HepG2 (cell line): ENCODE data around the gene SLC10A1. TPM values are rescaled to one million over a fixed set of nuclear protein-coding genes. Genes with fewer than 3 reads are reported as not detected.
A peak's percentile ranks its signal among the peaks of the same experiment; 100 is the strongest.

Experiments
- BORCS8-MEF2B ChIP-seq: sonication (generic); formaldehyde crosslinking; IDR thresholded peaks from 2 replicates; pipeline ENCODE4 v1.8.0; 2022; ENCODE audit warnings: mild to moderate bottlenecking, missing genetic modification reagents
- CHD4 ChIP-seq: fragments of 200-600 bp; sonication (generic); IDR thresholded peaks from 2 replicates; pipeline ENCODE4 v1.7.0; 2017; ENCODE audit warnings: mild to moderate bottlenecking, low read length, borderline replicate concordance
- DNMT1 ChIP-seq: sonication (generic); formaldehyde crosslinking; IDR thresholded peaks from 2 replicates; pipeline ENCODE4 v1.5.1; 2020; ENCODE audit warnings: mild to moderate bottlenecking, missing genetic modification reagents
- FOSL1 ChIP-seq: sonication (generic); formaldehyde crosslinking; IDR thresholded peaks from 2 replicates; pipeline ENCODE4 v1.9.0; 2021; ENCODE audit warnings: missing genetic modification reagents, borderline replicate concordance
- FOXM1 ChIP-seq: sonication (generic); formaldehyde crosslinking; IDR thresholded peaks from 2 replicates; pipeline ENCODE4 v1.5.0; 2020; ENCODE audit warnings: missing genetic modification reagents
- HNRNPUL1 ChIP-seq: fragments of 200-400 bp; formaldehyde crosslinking; IDR thresholded peaks from 2 replicates; pipeline ENCODE4 v1.6.1; 2017; ENCODE audit warnings: low read depth, mild to moderate bottlenecking, low read length, moderate library complexity
- KDM5A ChIP-seq: fragments of 200-600 bp; sonication (generic); IDR thresholded peaks from 2 replicates; pipeline ENCODE4 v1.7.0; 2018; ENCODE audit warnings: antibody characterized with exemption, mild to moderate bottlenecking, low read length, borderline replicate concordance
- KDM5B ChIP-seq: sonication (generic); formaldehyde crosslinking; IDR thresholded peaks from 2 replicates; pipeline ENCODE4 v1.4.0; 2020; ENCODE audit warnings: missing genetic modification reagents, mild to moderate bottlenecking, borderline replicate concordance
- KMT2B ChIP-seq: IDR thresholded peaks from 2 replicates; pipeline ENCODE4 v1.6.1; 2016; ENCODE audit warnings: missing genetic modification reagents, missing compliant biosample characterization
- MATR3 ChIP-seq: sonication (generic); formaldehyde crosslinking; IDR thresholded peaks from 2 replicates; pipeline ENCODE4 v1.4.0; 2020; ENCODE audit warnings: missing genetic modification reagents
- NFE2L2 ChIP-seq: fragments of 150-350 bp; IDR thresholded peaks from 2 replicates; pipeline ENCODE4 v1.6.1; 2014; ENCODE audit warnings: low read length
- RNF219 ChIP-seq: sonication (generic); formaldehyde crosslinking; IDR thresholded peaks from 2 replicates; pipeline ENCODE4 v1.5.0; 2020; ENCODE audit warnings: mild to moderate bottlenecking, missing genetic modification reagents
- SMAD3 ChIP-seq: sonication (generic); formaldehyde crosslinking; IDR thresholded peaks from 2 replicates; pipeline ENCODE4 v1.4.0; 2020; ENCODE audit warnings: missing genetic modification reagents
- SNRNP70 ChIP-seq: fragments of 200-400 bp; formaldehyde crosslinking; IDR thresholded peaks from 2 replicates; pipeline ENCODE4 v1.6.1; 2017; ENCODE audit warnings: mild to moderate bottlenecking, low read depth, low read length, moderate library complexity
- SSRP1 ChIP-seq: IDR thresholded peaks from 2 replicates; pipeline ENCODE4 v1.6.1; 2016; ENCODE audit warnings: control low read depth
- ZFP36 ChIP-seq: fragments of 150-350 bp; IDR thresholded peaks from 2 replicates; pipeline ENCODE4 v1.6.1; 2018; ENCODE audit warnings: borderline replicate concordance, low read length, low read depth; ENCODE audit not compliant: partially characterized antibody
- ZFP62 ChIP-seq: sonication (generic); formaldehyde crosslinking; IDR thresholded peaks from 2 replicates; pipeline ENCODE4 v1.4.0; 2020; ENCODE audit warnings: missing genetic modification reagents
- ZFX ChIP-seq: sonication (generic); formaldehyde crosslinking; IDR thresholded peaks from 2 replicates; pipeline ENCODE4 v1.4.0; 2020; ENCODE audit warnings: mild to moderate bottlenecking, low read depth, missing genetic modification reagents, moderate library complexity
- ZNF24 ChIP-seq: fragments of 450-650 bp; IDR thresholded peaks from 2 replicates; pipeline ENCODE4 v1.6.1; 2017; ENCODE audit warnings: antibody characterized with exemption, mild to moderate bottlenecking
- ZNF550 ChIP-seq: sonication (generic); formaldehyde crosslinking; IDR thresholded peaks from 2 replicates; pipeline ENCODE4 v1.4.0; 2020; ENCODE audit warnings: mild to moderate bottlenecking, missing genetic modification reagents, borderline replicate concordance
- polyA plus RNA-seq, 8 experiments: library from polyadenylated mRNA; depleted of rRNA in 3 of 8; stranded (reverse) in 7 of 8; unstranded in 1 of 8; fragments of >200 nt; fragmentation: Illumina TruSeq in 4 of 8; extraction: Trizol in 4 of 8; gene quantifications; 2 replicates each; pipeline versions ENCODE4 v1.2.1 to v1.2.3, GENCODE V29; 2011 to 2016; ENCODE audit warnings: low read depth in 4 of 8, missing spikeins in 1 of 8, mixed read lengths in 1 of 8; ENCODE audit not compliant: insufficient read depth in 1 of 8
- total RNA-seq, 5 experiments: library from RNA; depleted of rRNA; stranded (reverse); fragments of >200 nt; fragmentation: Illumina TruSeq; extraction: Trizol; gene quantifications; 2 replicates each; pipeline ENCODE4 v1.2.3, GENCODE V29; 2016; ENCODE audit warnings: low read depth in 1 of 5
- TF ChIP-seq, protein P1 (sequence below): sonication (generic); formaldehyde crosslinking; IDR thresholded peaks from 2 replicates; pipeline ENCODE4 v1.5.0; 2020; ENCODE audit warnings: mild to moderate bottlenecking, missing genetic modification reagents
- TF ChIP-seq, protein P2 (sequence below): IDR thresholded peaks from 2 replicates; pipeline ENCODE4 v1.6.1; 2012; ENCODE audit warnings: inconsistent platforms
- TF ChIP-seq, protein P3 (sequence below): sonication (generic); IDR thresholded peaks from 2 replicates; pipeline ENCODE4 v1.6.1; 2016; ENCODE audit warnings: low read depth, borderline replicate concordance
- TF ChIP-seq, protein P4 (sequence below): sonication (generic); formaldehyde crosslinking; IDR thresholded peaks from 2 replicates; pipeline ENCODE4 v1.5.0; 2020; ENCODE audit warnings: missing genetic modification reagents

SLC10A1 gene
- total and polyA plus RNA-seq, 2 of the 13 experiments (the other 11 are each of a cell fraction or from before 2014, with no cell fraction given) = 0.17 TPM; not detected in 1

DNA sequence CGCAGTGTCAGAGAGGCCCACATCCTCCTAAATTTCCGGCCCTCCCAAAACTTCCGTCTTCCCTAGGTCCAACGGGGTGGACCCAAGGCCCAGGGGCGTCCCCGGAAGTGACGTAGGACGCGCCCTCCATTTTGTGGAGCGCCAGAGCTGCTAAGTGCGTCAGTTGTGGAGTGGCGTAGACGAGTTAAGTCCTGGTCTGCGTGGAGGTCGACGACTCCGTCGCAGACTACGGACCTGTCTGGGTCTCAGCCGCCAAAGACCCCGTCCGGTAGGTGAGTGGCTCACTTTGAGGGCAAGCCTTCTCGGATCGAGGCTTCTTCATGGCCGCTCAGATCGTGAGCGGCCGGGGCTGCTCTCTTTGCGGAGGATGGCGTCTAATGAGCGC is 30.1 kb downstream of the SLC10A1 start, which contains the start of gene SRSF5 (continued):
- TF ChIP-seq, protein P1, sequence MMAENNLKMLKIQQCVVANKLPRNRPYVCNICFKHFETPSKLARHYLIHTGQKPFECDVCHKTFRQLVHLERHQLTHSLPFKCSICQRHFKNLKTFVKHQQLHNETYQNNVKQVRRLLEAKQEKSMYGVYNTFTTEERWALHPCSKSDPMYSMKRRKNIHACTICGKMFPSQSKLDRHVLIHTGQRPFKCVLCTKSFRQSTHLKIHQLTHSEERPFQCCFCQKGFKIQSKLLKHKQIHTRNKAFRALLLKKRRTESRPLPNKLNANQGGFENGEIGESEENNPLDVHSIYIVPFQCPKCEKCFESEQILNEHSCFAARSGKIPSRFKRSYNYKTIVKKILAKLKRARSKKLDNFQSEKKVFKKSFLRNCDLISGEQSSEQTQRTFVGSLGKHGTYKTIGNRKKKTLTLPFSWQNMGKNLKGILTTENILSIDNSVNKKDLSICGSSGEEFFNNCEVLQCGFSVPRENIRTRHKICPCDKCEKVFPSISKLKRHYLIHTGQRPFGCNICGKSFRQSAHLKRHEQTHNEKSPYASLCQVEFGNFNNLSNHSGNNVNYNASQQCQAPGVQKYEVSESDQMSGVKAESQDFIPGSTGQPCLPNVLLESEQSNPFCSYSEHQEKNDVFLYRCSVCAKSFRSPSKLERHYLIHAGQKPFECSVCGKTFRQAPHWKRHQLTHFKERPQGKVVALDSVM = peak; percentile 61; the same call in 1 of the 2 replicates
- TF ChIP-seq, protein P2, sequence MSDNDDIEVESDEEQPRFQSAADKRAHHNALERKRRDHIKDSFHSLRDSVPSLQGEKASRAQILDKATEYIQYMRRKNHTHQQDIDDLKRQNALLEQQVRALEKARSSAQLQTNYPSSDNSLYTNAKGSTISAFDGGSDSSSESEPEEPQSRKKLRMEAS = peak; percentile 64
- peak; percentile 55 for TF ChIP-seq KMT2B (CRISPR knock-in tag)
- TF ChIP-seq CHD4 = no peak
- TF ChIP-seq KDM5A = no peak; the same call in 1 of the 2 replicates
- TF ChIP-seq ZNF550 = no peak
- TF ChIP-seq SSRP1 (CRISPR knock-in tag) = no peak
- peak; percentile 79; the same call in 1 of the 2 replicates for TF ChIP-seq BORCS8-MEF2B (CRISPR knock-in tag)
- TF ChIP-seq ZFX (CRISPR knock-in tag) = peak; percentile 90
- TF ChIP-seq ZFP62 = no peak
- TF ChIP-seq, protein P3, sequence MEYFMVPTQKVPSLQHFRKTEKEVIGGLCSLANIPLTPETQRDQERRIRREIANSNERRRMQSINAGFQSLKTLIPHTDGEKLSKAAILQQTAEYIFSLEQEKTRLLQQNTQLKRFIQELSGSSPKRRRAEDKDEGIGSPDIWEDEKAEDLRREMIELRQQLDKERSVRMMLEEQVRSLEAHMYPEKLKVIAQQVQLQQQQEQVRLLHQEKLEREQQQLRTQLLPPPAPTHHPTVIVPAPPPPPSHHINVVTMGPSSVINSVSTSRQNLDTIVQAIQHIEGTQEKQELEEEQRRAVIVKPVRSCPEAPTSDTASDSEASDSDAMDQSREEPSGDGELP = no peak; the same call in 1 of the 2 replicates
- no peak for TF ChIP-seq MATR3 (CRISPR knock-in tag)
- peak; percentile 47; the same call in 1 of the 2 replicates for TF ChIP-seq FOSL1 (CRISPR knock-in tag)
- no peak for TF ChIP-seq ZFP36
- TF ChIP-seq RNF219 (CRISPR knock-in tag) = no peak
- no peak for TF ChIP-seq ZNF24
- TF ChIP-seq SNRNP70 = no peak
- TF ChIP-seq FOXM1 (CRISPR knock-in tag) = no peak
- TF ChIP-seq KDM5B = peak; percentile 82; the same call in 1 of the 2 replicates
- TF ChIP-seq HNRNPUL1 = no peak
- peak; percentile 59; the same call in 1 of the 2 replicates for TF ChIP-seq SMAD3 (CRISPR knock-in tag)
- TF ChIP-seq NFE2L2 = no peak
- TF ChIP-seq, protein P4, sequence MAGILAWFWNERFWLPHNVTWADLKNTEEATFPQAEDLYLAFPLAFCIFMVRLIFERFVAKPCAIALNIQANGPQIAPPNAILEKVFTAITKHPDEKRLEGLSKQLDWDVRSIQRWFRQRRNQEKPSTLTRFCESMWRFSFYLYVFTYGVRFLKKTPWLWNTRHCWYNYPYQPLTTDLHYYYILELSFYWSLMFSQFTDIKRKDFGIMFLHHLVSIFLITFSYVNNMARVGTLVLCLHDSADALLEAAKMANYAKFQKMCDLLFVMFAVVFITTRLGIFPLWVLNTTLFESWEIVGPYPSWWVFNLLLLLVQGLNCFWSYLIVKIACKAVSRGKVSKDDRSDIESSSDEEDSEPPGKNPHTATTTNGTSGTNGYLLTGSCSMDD (CRISPR knock-in tag) = no peak
- TF ChIP-seq DNMT1 (CRISPR knock-in tag) = no peak
